ENCODE data around the gene TMEM179.

Gene TMEM179

DNA sequence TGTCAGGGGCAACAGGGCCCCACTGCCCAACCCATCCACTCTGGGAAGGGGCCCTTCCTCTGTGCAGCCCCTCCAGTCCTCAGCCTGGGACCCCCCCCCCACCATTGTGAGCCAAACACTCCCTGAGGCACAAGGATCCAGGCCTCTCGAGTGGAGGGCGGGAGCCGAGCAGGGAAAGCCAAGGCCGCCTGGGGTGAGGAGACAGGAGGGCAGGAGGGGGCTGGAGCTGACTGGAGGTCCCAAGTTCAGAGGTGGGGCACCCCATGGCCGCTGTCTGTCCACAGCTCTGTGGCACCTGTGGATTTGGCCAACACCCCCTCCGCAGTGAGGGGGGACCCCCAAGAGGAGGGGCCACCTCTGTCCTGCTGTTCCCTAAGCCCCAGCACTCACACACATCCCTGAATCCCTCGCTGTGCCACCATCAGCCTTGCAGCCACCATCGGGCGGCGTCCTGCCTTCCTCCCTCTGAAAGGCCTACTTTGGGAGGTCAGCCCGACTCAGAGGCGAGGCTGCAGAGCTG lies 50.4 kb downstream of the TMEM179 start:
- DNase-seq = no peak

DNA sequence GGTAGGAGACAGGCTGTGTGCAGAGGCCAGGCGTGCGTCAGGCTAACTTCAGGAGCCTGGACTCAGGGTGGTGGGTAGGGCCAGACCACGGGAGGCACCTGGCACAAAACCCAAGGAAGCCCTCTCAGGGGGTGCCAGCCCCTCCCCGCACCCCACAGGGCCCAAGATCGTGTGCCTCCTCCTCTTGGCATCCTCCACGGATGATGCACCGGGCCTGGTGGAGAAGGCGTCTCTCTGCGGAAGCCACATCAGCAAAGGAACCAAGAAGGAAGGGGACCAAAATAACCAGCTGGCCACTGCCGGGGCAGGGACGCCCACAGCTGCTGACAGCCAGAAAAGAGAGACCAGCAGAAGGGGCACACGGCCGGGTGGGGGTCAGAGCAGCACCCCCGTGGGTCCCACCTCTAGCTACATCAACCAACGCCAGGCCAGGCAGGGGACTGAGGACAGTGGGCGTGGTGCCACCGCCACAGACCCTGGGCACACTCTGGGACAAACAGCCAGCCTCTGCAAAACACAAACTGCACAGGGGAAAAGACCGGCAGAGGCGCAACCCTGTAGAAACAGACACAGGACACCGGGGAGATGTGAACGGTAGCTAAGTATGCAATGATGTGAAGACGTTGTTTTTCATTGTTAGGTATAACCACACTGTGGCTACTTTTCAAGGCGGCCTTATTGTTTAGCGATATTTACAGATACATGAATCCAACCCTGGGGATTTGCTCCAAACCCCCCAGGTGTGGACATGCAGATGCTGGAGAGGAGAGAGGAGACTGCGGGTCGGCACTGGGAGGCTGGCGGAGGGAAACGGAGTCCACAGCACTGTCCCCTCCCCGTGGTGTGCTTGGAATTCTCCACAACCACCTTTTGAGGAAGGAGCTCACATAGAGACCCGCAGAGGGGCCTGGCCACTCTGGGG lies 51.1 kb downstream of the TMEM179 start:
- DNase-seq = no peak

DNA sequence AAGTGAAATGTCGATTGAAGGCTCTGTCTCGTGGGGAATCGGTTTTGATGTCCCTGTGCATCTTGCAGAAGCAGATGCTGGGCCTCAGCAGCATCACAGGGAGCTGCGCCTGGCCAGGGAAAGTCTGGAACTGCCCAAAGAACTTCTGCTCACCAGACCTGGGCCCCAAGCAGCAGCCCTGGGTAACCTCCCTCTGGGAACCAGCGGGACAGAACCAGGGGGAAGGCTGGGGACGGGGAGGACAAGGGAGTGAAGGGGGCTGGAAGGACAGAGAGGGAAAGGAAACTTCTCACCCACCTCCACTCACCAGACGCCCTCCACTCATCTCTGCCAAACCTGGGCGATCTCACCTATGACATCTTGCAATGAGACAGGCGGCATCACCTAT lies 51.8 kb downstream of the TMEM179 start:
- no peak for DNase-seq

DNA sequence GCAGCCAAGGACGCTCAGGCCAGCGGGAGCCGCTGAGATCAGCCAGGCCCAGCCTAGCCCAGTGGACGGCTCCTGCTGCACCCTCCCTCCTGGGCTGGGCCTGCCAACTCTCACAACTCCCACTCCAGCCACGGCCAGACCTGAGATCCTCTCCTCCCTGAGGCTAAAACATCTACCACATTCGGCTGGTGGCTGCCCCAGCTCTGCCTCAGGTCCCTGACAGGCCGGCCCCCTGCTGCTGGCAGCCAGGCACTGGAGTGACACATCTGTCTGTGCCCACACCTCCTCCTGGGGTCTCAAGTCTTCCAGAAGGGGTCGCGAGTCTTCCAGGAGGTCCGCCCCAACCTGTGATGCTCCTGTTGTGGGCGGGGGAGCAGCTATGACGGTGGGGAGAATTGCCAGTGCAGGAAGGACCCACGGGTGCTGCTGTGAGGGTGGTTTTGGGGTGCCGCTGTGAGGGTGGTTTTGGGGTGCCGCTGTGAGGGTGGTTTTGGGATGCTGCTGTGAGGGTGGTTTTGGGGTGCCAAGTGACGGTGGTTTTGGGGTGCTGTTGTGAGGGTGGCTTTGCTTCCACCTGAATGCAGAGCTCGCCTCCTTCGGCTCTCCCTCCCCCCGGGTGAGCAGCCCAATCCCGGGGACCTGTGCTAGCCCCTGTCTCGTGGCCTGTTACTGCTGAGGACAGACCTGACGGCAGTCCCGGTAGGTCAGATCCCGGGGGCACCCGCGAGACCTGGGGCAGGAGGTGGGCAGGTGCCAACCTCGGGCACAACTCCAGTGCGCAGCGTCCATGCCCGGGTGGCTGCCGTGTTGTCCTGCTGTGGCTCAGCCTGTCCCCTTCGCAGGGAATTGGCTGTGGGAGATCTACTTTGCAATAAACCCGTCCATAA lies 52.5 kb downstream of the TMEM179 start:
- no peak for DNase-seq

DNA sequence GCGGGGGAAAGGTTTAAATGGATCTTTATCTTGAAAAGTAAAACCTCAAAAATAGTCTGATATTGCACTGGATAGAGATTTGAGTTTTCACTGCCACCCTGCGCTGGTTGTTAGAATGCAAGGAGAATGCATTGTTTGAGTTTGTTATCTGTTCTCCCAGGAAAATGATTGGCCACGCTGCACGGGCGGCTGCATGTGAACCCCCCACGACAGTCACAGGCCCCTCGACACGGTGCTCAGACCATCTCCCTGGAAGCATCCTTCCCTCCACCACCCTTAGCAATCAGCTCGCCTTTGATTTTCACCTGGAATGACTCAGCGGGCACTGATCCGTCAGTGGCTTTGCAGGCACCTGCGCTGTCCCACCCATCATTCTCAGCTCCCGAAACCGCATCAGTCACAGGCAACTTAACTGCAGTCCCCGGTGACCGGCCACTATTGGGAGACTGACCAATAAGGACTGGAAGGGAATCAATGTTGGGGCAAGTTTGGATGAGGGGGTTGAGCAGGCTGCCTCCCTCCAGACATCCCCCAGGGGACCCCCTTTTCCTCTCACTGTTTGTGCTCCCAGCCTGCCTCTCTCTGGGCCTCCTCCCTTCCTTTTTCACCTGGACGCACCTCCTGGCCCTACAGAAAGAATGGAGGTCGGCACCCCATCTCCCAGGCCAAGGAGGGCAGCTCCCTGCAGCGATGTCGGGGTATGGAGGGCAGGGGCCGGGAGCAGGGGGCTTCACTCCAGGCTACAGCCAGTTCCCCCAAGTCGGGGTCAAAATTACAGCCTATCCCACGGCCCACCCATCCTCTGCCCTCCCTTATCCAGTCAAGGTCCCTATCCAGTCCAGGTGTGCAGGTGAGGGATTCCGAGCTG lies 53.5 kb downstream of the TMEM179 start:
- no peak for DNase-seq

DNA sequence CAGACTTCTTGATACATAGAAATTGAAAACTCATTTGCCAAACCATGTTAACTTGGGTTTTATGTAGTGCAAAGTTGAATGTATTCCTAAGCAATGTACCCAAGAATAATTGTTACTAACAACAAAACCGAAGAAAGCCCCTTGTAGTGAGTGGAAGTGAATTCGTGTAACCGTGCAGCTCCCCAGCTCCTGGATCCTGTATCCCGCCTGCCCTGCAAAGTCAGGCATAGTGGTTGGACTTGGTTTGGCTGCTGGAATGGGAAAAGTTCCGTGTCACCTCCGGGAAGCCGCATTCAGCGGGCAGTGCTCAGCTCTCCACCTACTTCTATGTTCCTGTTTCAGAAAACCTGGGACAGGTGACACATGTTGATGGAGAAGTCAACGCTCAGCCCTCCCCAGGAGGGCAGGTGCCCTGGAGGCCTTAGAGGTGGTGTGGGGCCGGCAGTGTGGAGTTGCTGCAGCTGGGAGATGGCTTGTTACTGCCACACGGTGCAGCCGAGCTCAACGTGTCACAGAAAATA lies 54.2 kb downstream of the TMEM179 start:
- DNase-seq = no peak

DNA sequence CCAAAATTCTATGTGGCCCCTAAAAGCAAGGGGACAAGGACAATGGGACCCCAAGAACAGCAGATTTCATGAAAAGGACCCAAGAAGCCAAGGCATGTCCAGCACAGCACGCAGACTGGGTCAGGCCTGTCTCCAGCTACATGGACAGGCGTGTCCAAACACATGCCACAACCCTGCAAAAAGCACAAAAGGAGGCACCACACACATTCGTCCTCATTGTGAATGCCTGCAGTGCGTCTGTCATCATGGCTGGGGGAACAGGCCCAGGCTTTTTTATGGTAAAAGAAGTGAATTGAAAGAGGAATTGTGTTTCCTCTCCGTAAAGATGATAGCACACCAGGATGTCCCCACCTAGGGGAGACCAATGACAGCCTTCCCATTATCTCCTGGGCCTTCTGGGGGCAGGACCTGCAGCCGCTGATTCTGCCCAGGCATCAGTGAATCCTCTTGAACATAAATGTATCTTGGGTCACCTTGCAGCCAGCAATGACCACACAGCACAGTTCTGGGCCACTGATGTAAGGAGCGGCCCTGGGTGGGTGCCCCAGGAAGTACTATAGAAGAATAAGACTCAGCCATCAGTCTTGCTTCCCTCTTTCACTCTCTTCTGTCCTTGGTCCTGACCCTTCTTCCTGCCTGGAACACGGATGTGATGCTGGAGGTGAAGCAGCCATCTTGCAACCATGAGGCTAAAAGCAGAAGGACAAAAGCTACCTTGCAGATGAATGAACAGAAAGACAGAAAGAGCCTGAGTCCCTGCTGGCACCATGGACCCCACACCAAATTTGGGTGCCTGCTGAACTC lies 54.8 kb downstream of the TMEM179 start:
- no peak for DNase-seq

DNA sequence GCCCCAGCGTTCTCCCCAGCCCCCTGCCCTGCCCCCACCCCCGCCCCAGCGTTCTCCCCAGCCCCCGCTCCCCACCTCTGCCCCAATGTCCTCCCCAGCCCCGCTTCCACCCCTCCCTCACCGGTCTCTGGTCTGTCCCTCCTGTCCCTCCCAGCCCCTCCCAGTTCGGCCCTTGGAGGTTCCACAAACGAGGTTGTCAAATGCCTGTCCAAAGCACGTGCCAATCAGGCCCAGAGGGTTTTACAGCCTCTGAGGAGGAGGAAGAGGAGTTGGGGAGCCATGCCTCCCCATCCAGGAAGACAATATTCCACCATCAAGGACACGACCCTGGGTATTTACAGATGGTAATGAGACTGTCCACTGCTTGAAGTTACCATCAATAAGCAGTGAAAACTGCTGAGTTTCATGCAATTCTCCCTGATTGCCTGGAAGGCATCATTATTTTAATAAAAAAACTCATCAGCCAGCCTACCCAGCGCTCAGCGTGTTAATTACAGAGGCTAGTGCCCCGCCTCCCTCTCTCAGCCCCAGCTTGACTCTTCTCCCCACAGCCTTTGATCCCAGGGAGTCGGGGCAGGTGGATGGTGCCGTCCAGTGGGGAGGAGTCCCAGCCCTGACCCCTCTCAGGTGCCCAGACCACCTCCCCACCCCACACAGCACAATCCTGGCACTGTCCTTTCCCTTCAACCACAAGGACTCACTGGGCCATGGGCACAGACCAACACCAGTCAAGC lies 55.6 kb downstream of the TMEM179 start:
- DNase-seq = no peak

DNA sequence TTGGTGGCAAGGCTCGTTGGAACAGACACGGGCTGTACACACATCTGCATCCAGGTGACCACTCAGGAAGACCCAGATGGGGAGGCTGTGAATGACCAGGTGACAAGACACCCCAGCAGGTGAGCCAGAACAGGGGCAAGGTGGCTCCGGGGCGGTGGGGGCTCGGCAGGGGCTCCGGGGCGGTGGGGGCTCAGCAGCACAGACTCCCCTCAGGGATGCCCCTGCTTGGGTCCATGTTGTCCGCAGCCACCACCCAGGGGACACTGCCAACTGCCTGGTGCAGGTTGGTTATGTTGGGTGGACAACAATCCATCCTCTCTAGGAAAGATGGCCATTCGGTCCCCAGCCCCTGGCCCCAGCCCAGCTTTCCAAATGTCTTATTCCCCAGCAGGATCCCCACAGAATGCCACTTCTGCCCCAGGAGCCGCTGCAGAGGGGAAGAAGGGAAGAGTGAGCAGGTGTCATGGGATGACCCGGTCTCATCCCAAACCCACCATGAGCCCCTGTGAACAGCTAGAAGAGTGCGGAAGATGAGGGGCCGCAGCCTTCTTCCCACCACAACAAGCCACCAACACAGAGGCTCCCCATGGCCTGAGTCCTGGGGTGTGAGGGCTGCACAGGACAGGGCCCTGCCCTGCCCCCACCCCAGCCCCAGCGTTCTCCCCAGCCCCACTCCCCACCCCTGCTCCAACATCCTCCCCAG lies 56.4 kb downstream of the TMEM179 start:
- DNase-seq = no peak

DNA sequence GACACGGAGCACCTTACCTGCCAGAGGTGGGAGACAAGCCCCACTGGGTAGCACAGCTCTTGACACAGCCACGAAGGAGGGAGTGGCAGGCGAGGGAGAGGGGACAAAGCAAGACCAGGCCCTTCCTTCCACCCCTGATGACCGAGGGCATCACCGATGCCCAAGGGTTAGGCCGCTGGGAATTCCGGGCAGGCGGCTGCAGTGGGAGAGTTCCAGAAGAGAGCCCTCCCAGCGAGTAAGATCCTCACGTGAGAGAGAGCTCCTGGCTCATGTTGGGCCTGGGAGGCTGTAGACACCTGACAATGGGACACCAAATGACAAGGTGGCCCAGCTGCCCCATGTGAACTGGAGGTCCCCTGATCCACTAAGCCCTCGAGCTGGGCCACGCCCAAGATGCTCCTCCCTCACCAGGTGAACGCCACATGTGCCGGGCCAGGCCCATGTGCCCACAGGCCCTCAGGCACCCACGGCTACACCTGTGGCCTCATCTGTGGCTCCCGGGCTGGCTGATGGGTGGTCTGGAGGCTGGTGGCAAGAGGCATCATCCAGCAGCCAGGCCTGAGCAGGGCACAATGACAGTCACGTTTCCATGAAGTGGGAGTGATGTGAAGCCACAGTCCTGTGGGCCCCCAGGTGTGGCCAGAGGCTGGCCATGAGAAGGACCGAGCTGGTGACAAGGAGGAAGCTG lies 57.1 kb downstream of the TMEM179 start:
- DNase-seq = no peak

DNA sequence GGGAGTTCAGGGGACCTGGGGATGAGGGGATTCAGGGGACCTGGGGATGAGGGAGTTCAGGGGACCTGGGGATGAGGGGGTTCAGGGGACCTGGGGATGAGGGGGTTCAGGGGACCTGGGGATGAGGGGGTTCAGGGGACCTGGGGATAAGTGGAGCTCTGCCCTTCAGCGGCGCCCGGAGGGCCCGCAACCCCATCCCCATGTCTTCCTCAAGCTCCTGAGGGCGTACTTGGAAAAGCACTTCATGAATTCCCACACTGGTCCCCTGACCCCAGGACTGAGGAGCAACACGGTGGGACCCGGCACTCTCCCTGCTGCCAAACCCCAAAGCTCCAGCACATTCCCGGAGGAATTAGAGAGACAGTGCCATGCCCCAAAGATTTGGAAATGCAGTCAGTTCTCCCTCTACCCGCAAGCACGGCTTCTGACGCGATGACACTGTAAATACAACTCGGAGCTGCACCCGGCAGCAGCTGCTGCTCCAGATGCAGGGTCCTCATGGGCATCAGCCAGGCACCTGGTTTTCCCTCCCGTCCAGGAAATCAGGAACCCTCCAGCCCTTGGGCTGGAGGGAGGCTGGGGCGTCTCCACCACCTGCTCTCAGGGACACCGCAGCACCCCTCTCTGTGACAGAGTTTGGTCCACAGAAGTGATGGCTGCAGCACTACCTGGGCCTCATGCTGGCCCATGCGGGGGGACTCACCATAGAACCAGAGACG lies 57.8 kb downstream of the TMEM179 start:
- no peak for DNase-seq

DNA sequence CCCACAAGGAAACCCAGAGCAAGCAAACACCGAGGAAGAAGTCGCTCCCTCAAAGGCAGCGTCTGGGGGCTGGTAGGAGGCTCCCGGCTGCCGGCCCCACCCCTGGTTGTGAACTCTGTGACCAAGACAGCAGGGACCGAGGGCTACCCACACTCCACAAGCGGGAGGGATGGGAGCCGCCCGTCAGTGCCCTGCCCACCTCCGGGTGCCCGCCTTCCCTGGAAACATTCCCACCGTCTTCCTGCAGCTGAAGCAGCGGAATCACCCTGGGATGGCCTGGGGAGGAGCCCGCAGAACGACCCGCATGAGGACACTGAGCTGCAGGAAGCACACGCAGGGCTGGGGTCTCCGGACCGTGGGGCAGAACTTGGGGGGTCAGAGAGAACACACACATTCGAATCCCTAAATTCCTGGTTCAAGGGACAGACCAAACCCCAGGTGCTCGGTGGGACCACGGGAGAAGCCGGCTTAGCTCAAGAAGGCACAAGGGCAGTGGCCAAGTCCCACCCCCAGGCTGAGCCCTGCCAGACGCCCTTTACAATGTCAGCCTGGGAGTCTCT lies 58.5 kb downstream of the TMEM179 start:
- DNase-seq = no peak

DNA sequence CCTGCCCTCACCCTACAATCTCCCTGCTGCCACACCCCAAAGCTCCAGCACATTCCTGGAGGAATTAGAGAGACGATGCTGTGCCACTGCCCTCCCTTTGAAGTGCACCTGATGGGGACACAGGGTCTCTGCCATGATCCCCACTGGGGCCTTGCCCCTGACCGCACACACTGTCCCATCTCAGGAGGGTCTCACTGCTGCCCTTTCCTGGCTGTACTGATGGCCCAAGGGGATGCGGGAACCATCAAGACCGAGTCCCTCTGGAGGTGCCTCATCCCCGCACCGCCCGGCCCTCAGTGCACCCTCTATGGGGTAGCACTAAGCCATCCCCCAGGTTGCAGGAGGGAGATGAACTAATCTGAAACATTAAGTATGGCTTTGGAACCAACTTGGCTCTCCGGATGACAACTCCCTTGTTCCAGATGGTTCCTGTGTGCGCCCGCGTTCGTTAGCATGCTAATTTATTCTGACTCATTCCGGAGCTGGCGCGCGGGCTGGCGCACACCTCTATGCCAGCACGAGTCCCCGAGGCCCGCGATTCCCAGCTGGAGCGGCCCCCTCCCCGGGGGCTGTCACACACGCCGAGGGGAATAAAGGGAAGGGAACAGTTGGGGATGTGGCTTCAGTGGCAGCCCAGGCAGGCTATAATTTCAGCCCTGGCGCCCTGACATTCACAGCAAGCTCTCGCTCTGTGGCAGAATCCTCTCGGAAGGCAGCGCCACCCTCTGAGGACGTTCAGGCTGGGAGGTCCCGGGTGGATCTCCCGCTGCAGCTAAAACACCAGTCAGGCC lies 59.2 kb downstream of the TMEM179 start:
- peak; percentile 8 for DNase-seq

DNA sequence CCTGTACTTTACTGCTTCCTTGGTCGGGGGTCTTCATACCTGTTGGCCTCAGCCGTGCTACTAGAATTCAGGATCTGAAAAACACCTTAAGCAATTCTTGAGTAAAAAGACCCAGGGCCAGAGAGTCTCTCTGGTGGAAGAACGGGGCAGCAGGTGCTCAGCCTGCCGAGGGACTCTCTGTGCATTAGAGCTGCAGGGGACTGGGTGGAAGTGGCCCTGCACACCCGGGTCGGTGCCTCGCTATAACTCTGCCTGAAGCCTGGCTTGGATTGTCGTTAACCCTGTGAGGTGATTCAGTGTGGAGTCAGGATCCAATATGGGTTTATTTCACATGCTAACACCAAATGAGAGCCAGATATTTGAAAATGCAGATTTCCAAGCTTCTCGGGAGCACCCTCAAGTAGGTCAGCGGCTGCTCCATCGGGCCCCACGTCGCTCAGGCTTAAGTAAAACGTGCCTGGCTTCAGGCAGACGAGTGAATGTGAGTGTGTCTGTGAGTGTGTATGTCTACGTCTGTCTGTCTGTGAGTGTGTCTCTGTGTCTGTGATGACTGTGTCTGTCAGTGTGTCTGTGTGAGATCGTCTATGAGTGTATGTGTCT lies 60.1 kb downstream of the TMEM179 start:
- DNase-seq = no peak

DNA sequence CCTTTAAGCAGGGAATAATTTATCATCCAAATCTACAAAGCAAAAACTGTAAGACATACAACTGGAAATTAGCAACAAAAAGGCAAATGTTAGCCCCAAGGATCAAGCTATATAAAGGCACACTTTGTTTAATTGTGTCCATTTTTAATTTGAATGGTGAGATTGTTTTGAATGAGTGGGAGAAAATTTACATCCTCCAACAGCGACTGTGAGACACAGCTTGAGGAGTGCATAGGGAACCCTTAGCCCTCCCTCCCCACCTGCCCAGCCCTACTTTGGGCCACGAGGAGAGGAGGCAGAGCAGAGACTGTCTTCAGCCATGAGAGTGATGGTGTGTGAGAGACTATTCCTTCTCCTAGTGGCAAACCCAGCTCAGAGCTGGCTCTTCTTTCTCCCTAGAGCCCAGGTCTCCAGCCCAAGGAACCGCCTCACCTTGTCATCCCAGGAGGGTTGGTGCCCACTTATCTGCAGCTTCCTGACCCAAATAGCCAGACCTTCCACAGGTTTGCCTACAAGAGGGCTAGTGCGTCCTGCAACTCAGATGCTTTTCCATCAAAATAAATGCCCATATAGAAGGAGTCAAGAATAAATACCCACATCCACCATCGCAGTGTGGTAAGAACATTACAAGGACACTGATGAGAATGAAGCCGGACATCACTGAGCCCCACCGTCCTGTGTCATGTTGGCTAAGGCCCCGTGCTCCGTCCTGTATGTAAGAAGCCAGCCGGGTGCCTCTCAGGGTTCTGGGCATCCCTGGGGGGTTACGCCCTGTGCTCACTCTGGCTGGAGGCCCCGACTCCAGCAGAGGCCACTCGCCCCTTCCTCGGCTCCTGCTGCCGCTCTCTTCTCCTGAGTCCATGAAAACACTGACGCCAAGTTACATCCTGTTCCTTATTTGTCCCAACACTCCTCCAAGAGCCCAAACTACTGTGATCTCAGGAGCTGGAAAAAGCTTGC lies 61.4 kb downstream of the TMEM179 start:
- DNase-seq = no peak

DNA sequence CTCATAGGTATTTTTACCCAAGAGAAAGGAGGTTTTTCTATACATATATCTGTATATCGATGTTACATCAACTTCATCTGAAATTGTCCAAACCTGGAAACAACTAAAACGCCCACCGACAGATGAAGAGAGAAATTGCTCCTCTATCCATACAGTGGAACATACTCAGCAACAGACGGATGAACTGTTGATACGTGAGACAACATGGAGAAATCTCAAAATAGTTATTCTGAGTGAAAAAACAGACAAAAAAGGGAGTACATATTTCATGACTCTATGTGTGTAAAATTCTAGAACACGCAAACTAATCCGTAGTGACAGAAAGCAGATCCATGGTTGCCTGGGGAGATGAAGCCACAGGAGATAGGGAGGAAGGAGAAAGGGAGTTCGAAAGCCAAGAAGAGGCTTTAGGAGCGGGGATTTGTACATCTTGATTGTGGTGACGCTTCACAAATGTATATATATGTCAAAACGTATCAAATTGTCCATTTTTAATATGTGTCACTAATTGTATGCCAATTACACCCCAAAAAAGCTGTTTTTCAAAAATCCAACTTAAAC lies 62.6 kb downstream of the TMEM179 start:
- no peak for DNase-seq

Measured in midbrain (tissue), 1 donor.